ENCODE results near the gene RFC1.

RFC1 gene

DNA sequence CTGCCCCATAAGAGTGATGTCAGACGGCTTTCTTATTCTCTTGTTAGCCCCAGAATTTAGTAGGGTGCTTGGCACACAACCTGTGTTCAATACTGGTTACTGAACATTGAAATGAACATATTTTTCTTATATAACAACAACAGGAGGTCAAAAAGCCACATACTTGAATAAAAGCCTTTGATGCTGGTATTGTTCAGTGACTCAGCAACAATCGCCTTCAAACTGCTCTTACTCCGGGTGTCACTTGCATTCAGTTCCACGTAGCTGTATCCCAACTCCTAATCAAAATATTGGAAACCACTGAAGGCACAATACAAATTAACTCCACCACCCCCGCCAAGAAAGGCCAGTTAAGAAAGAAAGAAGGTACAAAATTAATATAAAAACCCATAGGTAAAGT is 61.5 kb downstream of the RFC1 start:
- TF ChIP-seq, protein P1, sequence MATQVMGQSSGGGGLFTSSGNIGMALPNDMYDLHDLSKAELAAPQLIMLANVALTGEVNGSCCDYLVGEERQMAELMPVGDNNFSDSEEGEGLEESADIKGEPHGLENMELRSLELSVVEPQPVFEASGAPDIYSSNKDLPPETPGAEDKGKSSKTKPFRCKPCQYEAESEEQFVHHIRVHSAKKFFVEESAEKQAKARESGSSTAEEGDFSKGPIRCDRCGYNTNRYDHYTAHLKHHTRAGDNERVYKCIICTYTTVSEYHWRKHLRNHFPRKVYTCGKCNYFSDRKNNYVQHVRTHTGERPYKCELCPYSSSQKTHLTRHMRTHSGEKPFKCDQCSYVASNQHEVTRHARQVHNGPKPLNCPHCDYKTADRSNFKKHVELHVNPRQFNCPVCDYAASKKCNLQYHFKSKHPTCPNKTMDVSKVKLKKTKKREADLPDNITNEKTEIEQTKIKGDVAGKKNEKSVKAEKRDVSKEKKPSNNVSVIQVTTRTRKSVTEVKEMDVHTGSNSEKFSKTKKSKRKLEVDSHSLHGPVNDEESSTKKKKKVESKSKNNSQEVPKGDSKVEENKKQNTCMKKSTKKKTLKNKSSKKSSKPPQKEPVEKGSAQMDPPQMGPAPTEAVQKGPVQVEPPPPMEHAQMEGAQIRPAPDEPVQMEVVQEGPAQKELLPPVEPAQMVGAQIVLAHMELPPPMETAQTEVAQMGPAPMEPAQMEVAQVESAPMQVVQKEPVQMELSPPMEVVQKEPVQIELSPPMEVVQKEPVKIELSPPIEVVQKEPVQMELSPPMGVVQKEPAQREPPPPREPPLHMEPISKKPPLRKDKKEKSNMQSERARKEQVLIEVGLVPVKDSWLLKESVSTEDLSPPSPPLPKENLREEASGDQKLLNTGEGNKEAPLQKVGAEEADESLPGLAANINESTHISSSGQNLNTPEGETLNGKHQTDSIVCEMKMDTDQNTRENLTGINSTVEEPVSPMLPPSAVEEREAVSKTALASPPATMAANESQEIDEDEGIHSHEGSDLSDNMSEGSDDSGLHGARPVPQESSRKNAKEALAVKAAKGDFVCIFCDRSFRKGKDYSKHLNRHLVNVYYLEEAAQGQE (IDR thresholded peaks at IDR 0.05; ENCODE audit: insufficient read depth in 1 of 2, low read depth in 2 of 2, low read length in 2 of 2), result no peak
- TF ChIP-seq TAF1 (IDR thresholded peaks at IDR 0.05; ENCODE audit: borderline replicate concordance, insufficient read depth, low read length) (no peak), SIN3A (IDR thresholded peaks at IDR 0.05; ENCODE audit: borderline replicate concordance, insufficient read depth, low read length) (no peak), POLR2AphosphoS5 (IDR thresholded peaks at IDR 0.05; ENCODE audit: low read depth, low read length) (no peak), FOXP2 (optimal IDR thresholded peaks at IDR 0.05; ENCODE audit: borderline replicate concordance, extremely low read depth, extremely low read length, insufficient read depth) (no peak)

DNA sequence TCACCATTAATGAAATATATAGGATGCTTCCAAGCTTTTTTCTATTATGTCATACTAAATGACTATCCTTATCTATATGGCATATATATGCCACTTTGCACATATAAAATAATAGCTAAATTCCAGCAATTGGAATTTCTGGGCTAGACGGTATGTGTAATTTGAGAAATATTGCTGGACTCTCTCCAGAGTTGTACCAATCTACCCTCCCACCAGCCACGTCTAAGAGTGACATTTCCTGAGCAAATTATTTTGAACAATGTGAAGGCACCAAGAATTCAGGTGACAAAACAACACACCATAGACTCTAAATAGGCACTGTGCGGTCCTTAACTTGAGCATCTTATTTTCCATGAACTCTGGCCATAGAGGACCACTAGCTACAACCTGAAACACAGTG is 62.3 kb downstream of the RFC1 start:
- TF ChIP-seq FOXP2 (optimal IDR thresholded peaks at IDR 0.05; ENCODE audit: borderline replicate concordance, extremely low read depth, extremely low read length, insufficient read depth) (no peak), POLR2AphosphoS5 (IDR thresholded peaks at IDR 0.05; ENCODE audit: low read depth, low read length) (no peak), SIN3A (IDR thresholded peaks at IDR 0.05; ENCODE audit: borderline replicate concordance, insufficient read depth, low read length) (no peak), TAF1 (IDR thresholded peaks at IDR 0.05; ENCODE audit: borderline replicate concordance, insufficient read depth, low read length) (no peak)
- TF ChIP-seq, protein P1 (IDR thresholded peaks at IDR 0.05; ENCODE audit: insufficient read depth in 1 of 2, low read depth in 2 of 2, low read length in 2 of 2), result no peak

DNA sequence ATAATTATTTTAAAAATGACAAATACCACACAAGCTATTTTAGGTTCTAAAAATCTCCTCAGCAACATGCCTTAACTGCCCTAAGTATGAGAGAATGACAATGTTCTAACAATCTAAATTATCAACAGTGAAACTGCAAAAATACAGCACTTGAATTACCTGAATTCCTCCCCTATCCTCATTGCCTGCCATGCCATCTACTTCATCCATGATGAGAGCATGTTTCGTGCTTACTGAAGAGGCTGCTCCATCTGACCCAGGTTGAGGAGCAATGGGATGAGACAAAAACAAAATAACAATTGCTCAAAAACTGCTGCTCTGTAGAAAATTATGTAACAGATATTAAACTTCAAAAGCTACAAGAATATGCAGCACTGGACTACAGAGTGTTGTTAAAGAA is 63.3 kb downstream of the RFC1 start:
- no peak for TF ChIP-seq POLR2AphosphoS5 (IDR thresholded peaks at IDR 0.05; ENCODE audit: low read depth, low read length)

DNA sequence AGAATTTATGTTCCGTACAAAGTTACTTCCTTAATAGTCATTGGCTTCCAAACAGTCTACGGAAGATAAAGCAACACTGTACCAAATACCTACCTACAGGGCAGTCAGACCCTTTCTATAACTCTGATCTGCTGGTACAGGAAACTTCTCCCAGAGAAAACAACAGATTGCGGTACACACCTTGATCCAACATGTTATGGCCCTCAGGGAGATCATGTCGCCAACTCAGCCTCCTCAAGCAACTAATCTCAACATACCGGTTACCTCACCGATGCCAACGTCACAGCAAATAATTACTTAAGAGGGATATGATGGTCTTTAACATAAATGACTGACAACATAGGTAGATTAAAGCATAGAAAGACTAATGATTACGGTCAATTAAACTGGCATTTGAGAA is 70.4 kb downstream of the RFC1 start:
- TF ChIP-seq, protein P1 (IDR thresholded peaks at IDR 0.05; ENCODE audit: insufficient read depth in 1 of 2, low read depth in 2 of 2, low read length in 2 of 2), result no peak
- TF ChIP-seq POLR2AphosphoS5 (IDR thresholded peaks at IDR 0.05; ENCODE audit: low read depth, low read length) (no peak), SIN3A (IDR thresholded peaks at IDR 0.05; ENCODE audit: borderline replicate concordance, insufficient read depth, low read length) (no peak), TAF1 (IDR thresholded peaks at IDR 0.05; ENCODE audit: borderline replicate concordance, insufficient read depth, low read length) (no peak), FOXP2 (optimal IDR thresholded peaks at IDR 0.05; ENCODE audit: borderline replicate concordance, extremely low read depth, extremely low read length, insufficient read depth) (no peak)

DNA sequence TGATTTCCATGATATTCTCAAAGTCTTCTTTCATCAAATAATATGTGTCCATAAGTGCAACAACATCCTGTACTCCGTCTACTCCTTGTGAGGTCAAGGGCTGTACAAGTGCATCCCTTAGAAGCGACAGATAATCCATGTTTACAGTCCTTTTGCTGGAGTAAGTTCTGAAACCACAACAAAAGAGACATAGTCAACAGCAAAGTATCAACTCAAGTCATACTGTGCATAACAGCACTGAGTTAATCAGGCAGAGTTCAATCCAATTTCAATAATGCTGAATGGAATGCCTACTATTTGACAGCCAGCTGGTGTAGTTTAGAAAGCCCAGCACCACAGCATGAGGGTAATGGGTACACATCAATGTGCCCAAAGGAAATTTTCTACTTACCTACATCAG is 74.5 kb downstream of the RFC1 start:
- TF ChIP-seq, protein P1 (IDR thresholded peaks at IDR 0.05; ENCODE audit: insufficient read depth in 1 of 2, low read depth in 2 of 2, low read length in 2 of 2), result no peak
- TF ChIP-seq SIN3A (IDR thresholded peaks at IDR 0.05; ENCODE audit: borderline replicate concordance, insufficient read depth, low read length) (no peak), POLR2AphosphoS5 (IDR thresholded peaks at IDR 0.05; ENCODE audit: low read depth, low read length) (no peak), FOXP2 (optimal IDR thresholded peaks at IDR 0.05; ENCODE audit: borderline replicate concordance, extremely low read depth, extremely low read length, insufficient read depth) (no peak), TAF1 (IDR thresholded peaks at IDR 0.05; ENCODE audit: borderline replicate concordance, insufficient read depth, low read length) (no peak)
